Measurements from ENCODE around the gene CYSLTR2.
"Not testable (repeated sequence)": the region's sequence is repeated elsewhere in the genome, so short reads cannot be mapped to it uniquely, and the experiment has no call there.

CYSLTR2 gene

DNA sequence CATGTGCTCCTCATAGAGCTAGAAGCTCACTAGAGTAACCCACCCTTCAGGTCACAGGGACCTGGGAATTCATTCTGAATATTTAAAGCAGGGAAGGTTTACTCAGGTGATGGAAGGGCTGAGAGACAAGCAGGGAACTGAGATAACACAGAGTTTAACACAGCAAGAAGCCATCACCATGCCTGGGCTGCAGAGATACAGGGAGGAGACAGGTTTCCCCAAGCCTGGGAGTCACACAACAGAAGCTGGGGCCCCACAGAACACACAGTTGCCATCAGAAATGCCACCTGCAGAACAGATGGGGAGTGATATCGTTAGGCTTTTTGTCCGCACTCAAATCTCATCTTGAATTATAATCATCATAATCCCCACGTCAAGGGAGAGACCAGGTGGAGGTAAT, 7.9 kb upstream of the CYSLTR2 start:
- DNase-seq: no peak

DNA sequence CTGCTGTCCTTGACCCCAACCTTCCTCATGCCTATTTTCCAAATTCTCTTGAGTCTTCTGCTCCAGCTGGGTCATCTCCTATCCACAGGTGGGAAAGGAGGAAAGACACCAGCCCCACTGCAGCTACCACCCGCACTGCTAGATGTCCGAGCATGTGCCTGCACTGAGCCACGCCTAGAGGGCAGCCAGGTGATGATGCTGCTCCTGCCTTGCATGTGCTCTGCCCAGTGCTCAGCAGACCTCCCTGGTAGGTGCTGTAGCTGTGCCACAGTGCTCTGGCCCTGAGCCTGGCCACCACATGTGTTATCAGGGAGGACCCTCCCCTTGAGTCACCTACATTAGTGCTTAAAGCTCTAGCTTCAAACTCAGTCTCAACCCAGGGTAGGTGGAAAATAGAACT, 6.9 kb upstream of the CYSLTR2 start:
- DNase-seq: no peak

DNA sequence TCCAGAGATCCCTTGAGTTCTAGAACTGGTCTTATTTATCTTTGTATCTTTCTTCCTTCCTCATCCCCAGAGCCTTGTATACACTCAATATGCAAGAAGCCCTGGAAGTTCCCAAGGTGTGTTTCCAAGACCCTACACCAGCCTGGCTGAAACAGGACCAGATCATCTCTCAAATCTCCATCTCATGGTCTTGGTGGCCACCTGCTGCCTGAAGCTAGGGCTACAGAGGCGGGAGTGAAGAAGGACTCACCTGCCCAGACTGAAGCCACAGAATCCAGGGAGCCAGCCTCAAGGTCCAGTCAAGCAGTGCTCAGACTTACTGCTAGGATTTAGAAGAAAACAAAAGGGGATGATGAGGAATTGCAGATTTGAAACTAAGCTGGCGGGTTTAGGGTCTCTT, 6.1 kb upstream of the CYSLTR2 start:
- no peak for DNase-seq

DNA sequence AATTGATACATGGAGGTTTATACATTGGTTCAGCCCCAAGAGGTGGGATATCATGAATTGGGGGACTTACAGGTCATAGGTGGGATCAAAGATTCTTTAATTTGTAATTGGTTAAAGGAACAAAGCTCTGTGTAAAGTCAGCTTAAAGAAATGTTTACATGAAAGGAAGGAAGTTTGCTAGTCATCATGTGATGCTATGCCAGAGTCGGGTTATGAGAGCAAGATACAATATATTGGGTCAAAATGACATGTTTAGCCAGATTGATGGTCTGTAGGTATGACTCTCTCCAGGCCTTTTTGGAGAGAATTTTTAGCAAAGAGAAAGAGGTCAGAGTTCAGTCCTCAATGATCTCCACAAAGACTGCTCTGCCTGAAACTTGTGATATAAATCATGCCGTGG, 5.3 kb upstream of the CYSLTR2 start:
- DNase-seq: no peak

DNA sequence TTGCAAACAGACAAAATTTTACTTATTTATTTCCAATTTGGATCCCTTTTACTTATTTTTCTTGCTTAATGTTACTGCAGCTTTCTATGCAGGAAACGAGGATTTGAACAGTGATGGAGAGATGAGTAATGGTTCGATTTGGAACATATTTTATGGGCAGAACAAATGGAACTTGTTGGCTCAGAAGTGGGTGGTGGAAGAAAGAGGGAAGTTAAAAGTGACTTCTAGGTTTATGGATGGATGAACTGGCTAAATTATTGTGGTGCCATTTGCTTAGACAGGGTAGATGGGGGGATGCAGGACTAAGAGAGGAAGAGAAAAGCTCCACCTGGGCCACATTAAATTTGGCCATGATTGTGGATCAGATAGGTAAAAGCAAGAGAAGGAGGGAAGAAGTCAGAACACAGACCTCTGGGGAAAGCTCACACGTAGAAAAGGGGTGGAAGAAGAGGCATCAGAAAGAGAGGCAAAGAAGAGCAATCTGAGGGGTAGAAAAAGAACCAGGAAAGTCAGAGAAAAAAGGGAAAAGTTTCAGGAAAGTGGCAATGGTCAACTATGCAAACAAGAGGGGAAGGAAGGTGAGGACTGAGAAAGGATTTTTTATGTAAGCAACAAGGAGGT, 768 bp upstream of the CYSLTR2 start:
- no peak for DNase-seq

DNA sequence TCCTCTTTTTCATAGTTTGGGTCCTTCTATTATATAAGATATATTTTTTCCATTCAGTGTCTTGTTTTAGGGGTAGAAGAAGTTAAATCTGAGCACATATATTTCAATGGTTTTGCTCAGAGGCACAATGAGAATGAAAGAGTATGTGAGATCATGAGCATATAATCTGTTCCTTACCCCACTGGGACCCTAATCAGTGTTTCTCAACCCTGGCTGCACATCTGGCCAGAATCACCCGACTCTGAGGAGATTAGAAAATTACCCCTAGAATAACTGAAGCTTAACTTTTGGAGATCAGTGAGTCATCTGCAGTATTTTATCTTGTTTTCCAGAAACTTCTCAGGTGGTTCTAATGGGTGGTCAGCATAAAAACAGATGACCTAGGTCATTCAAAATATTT, 782 bp downstream of the CYSLTR2 start:
- no peak for DNase-seq

DNA sequence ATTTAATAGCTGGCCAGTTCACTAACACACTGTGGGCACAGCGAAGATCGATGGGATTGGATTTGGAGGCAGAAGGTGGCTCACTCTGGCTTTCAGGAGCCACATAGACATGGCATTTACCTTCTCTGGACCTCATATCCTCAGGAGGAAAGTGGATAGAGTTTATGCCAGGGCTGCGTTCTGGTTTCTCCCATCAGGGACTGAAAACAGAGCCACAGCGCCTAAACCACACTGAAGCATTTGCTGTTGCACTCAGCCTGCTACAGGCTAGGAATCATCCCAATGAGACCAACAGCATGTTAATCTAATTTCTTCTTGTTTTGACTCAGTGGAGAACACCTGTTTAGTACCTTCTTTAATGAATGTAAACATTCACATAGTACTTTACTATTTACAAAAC, 1.6 kb downstream of the CYSLTR2 start:
- no peak for DNase-seq

DNA sequence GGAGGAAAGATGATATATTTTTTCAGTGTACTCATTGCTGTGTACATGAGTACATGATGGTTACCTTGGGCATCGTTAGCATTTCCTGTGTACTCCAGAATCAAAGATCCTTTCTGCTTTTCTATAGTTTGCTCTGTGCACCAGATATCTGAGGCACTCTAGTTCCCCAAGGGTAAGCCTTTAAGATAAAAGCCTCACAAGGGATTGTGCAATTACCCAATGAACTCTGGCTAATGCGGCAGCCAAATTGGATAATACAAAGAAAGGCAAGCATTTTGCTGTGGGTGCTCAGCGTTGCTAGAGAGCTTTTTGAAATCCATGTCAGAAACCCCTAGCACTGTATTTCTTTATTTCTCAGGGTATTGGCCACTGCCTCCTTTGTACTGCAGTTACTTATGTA, 2.9 kb downstream of the CYSLTR2 start:
- no peak for DNase-seq

DNA sequence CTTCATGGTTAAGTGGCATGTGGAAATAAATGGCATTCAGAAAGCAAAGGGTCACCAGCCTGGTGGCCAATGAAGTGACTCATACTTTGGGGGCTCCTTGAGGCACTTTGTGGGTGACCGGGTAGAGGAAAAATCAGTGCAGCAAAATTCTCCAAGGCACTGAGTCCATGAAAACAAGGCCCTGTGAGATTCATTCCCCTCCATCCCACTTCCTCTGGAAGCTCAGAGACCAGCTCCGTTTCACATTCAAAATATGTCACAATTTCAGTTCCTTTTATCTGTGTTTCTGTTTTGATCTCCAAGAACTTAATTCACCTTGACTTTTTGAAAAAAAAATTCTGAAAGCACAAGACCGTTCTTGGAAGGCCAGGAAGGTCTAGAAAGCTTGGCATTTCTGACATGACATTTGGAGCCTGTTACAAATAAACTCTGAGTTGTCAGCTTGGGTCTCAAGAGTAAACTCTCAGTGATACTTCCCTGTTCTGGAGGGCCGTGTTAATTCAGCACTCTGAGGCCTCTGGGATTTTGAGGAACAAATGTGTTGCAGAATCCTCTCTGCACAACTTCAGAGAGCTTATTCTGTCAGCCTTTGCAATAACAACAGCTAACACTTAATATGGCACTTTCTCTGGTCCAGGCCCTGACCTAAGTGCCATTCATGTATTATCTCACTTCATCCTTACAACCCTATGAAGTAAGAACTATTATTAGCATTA, 6.8 kb downstream of the CYSLTR2 start:
- DNase-seq: no peak

DNA sequence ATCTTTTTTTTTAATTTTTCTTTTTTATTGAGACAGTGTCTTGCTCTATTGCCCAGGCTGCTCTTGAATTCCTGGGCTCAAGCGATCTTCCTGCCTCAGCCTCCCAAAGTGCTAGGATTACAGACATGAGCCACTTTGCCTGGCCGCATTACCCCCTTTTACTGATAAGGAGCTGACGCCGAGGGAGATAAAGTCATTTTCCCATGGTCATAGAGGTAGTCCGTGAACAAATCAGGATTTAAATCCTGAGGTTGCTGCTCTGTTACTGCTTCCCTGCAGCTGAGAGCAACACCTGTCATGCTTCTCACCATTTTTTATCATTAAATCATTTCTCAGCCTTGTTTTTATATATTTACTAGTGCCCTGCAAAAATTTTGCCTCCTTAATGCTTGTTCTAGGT, 7.4 kb downstream of the CYSLTR2 start:
- DNase-seq: no peak

DNA sequence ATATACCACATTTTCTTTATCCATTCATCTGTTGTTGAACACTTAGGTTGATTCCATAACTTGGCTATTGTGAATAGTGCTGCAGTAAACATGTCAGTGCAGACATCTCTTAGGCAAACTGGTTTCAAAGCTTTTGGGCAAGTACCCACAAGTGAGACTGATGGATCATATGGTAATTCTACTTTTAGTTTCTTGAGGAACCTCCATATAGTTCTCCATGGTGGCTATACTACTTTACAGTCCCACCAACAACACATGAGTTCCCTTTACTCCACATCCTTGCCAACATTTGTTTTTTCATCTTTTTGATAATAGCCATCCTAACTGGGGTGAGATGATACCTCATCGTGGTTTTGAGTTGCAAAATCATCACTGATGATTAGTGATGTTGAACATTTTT, 8.5 kb downstream of the CYSLTR2 start:
- no peak for DNase-seq

DNA sequence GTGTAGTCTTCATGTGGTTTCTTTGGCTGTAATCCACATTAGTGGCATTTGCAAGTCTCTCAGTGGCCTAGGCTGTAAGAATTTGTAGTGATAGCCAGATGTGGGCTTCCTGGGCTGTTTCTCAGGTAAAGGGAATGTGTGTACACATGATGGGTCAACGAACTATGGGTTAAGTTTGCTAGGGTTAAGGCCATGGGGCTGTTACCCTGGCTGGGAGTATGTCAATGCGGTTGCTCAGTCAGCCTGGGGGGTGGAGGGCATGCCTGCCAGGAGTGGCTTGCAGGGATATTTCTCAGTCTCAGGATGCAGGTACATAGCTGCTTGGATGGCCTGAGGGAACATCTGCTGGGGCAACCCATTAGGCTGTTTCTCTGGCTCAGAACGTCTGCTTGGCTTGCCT, 13.4 kb downstream of the CYSLTR2 start:
- DNase-seq: no peak

DNA sequence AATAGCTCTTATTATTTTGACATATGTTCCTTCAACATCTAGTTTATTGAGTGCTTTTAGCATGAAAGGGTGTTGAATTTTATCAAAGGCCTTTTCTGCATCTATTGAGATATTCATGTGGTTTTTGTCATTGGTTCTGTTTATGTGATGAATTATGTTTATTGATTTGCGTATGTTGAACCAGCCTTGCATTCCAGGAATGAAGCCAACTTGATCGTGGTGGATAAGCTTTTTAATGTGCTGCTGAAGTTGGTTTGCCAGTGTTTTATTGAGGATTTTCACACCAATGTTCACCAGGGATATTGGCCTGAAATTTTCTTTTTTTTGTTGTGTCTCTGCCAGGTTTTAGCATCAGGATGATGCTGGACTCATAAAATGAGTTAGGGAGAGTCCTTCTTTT, 17.7 kb downstream of the CYSLTR2 start:
- DNase-seq: not testable (repeated sequence)

DNA sequence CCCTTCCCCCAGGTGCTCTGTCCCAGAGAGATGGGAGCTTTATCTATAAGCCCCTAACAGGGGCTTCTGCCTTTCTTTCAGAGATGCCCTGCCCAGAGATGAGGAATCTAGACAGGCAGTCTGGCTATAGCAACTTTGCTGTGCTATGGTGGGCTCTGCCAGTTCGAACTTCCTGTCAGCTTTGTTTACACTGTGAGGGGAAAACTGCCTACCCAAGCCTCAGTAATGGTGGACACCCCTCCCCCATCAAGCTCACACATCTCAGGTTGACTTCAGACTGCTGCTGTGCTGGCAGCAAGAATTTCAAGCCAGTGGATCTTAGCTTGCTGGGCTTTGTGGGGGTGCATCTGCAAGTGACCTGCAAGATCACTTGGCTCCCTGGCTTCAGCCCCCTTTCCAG, 21.5 kb downstream of the CYSLTR2 start:
- DNase-seq: no peak

DNA sequence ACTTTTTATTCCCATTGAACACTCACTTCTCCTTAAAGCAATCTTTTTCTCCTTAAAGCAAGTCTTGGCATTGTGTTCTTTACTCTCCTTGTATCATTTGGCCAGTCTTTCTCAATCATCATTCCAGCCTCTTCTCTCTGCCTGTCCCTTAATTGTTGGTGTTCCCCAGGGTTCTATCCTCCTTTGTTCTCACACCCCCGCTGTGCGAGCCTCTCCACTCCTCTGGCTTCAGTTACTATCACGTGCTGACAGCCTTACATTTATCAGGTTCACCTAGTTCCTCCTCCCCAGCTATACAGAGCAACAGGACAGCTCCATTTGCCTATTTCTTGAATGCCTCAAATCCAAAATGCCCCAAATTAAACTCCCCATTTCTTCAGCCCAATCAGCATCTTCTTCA, 24.6 kb downstream of the CYSLTR2 start:
- no peak for DNase-seq

DNA sequence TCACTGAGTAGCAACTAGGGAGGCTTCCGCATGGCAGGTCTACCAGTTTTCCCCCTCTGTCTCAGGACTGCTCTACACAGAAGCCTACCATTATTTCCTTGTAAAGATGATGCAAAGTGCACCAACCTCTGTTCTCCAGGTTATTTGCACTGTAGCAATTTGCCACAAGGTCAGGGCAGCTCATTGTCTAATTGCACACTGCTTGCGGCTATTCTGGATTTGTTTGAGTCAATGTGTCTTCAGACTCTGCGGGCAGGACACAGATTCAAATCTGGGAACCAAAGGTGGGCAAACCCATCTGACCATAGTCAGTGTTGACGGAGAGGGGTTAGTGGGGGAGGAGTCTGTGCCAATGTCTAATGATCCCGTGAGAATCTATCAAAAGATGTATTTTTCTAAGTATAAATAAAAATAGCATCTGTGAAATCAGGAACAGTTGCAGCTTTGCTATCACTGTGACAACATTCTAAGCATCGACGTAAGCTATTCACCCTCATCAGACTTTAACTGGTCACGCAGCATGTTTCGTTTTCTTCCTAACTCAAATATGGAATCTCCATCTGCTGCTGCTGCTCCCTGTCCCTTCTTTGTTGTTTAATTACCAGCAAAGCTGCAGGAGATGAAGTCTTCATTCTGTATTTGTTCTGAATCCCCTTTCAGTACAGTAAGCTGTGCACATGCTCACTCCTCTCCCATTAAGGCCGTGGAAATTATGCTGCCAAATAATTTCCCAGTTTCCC, 26.4 kb downstream of the CYSLTR2 start:
- no peak for DNase-seq

DNA sequence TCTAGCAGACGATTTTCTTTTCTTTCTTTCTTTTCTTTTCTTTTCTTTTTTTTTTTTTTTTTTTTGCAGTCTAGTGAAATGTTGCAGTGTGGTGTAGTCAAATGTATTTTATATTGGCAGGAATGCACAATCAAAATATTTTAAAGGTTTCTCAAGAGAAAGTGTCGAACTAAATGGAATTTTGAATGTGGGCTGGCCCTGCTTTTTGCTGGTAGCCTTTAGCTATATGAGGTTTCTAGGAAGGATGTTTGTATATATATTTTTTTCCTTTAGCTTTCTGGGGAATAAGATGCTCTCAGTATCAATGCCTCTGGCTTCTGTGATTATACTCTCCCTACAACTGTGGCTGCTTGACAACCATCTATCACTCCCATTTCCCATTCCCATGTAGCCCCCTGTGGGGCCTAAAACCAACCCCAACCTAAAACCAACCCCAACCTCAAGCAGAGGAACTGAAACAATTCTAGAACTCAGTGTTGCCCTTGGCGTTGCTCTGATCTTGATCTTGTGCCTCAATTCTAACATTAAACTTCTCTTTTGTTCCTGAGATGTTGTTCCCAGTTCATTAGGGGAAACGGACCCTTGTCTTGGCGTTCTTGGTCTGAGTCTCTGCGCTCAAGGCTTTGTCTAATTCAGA, 27.1 kb downstream of the CYSLTR2 start:
- no peak for DNase-seq

DNA sequence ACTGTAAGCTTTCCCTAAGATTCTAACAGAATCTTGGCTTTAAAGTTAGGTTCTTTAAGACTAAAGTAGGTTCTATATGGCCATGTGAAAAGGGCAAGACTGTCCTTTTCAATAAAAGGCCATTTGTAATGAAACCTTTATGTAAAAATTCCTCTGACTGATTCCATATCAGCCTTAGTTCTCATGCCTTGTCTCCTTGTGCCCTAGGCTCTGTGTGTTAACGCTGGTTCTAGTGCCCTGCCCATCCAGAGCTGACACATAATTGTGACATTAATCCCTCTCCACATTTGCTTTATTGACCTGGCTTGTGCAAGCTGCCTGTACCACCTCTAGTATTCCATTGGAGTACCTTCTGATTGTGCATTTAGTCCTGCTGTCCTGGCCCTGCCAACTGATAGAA, 28.2 kb downstream of the CYSLTR2 start:
- no peak for DNase-seq

DNA sequence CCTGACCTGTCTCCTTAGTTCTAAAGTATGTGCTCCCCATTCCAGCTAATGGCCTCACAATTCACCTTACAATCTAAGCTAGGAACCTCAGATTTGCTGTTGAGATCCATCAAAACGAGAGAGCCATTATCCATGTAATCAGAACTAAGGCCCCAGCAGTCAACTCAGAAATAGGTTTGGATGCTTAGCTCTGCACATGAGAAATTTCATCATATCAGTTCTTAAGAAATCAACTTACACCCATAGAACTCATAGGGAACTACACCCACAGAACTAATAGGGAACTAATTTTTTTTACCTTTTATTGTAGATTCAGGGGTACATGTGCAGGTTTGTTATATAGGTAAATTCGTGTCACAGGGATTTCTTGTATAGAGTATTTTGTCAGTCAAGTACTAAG, 28.7 kb downstream of the CYSLTR2 start:
- no peak for DNase-seq

DNA sequence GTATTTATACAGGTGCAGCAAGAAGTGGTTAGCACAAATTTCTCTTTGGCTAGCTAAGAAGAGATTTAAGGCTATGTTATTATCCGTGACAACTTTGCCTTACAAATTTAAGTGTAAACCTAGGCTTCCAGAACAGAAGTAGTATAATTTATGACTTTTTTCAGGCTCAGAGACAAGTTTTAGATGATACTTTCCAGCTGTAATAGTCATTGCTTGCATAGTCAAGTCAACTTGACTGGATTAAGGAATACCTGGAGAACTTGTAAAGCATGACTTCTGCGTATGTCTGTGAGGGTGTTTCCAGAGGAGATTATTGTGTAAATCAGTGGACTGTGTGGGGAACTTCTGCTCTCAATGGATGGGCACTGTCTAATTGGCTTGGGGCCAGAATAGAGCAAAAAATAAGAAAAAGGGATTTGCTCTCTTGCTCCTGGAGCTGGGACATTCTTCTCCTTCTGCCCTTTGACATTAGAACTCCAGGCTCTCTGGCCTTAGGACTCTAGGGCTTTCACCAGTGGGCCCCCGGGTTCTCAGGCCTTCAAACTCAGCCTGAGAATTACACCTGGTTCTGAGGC, 33.0 kb downstream of the CYSLTR2 start:
- no peak for DNase-seq

DNA sequence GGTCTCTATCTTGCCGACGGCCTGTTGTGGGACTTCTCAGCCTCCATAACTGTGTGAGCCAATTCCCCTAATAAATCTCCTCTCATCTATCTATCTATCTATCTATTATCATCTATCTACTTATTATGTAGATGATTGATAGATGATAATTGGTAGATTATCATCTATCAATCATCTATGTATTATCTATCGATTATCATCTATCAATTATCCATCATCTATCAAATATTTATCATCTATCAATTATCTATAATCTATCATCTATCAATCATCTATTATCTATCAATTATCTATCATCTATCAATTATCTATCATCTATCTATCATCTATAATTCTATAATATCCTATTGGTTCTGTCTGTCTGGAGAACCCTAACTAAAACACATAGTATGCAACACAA, 33.5 kb downstream of the CYSLTR2 start:
- DNase-seq: no peak

DNA sequence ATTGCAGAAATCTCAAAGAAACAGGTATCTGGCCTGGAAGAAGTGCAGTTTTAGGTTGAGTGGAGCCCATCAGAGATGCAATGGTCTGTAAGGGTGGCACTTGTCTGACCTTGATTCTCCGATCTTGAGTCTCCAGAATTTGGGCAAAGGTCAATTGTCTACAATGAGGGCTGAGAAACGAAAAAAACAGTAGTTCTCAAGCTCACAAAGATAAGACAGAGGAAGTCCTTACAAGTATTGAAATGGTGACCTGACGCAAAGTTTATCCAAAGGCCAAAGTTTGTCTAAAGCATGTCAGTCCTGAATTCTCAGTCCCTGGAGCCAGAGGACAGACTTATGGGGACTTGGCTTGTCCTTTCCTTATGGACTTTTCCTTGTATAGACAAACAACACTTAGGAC, 40.3 kb downstream of the CYSLTR2 start:
- DNase-seq: no peak

DNA sequence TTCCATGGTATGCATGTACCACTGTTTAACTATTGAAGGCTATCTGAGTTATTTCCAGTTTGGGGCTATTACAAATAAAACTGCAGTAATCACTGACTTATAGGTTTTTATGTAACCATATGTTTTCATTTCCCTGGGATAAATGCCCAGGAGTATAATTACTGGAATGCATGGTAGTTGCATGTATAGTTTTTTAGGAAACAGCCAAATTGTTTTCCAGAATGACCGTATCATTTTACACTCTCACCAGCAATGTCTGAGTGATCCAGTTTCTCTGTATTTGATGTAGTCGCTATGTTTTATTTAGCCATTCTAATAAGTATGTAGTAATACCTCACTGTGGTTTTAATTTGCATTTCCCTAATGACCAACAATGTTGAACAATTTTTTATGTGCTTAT, 42.0 kb downstream of the CYSLTR2 start:
- DNase-seq: no peak

DNA sequence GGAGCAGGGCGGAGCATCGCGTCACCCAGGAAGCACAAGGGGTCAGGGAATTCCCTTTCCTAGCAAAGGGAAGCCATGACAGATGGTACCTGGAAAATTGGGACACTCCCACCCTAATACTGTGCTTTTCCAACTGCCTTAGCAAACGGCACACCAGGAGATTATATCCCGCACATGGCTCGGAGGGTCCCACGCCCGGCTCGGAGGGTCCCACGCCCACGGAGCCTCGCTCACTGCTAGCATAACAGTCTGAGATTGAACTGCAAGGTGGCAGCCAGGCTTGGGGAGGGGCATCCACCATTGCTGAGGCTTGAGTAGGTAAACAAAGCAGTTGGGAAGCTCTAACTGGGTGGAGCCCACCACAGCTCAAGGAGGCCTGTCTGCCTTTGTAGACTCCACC, 42.9 kb downstream of the CYSLTR2 start:
- DNase-seq: not testable (repeated sequence)
